ENCODE measurements around the gene FANCC.

FANCC gene

GRCh38 chr9:95155220-95155619 is 162.3 kb downstream of the FANCC start:
- H3K9me3 ChIP-seq (ENCODE audit: low read length) = no peaks in the 10 kb centered on the region
- H3K4me3 ChIP-seq (ENCODE audit: low read length) = no peak overlapping the region
- no peaks in the 10 kb centered on the region for H3K27me3 ChIP-seq (ENCODE audit: insufficient read depth, low read length)
- H2AFZ ChIP-seq (ENCODE audit: low read depth, low read length) = no peak overlapping the region
- H3K4me1 ChIP-seq (ENCODE audit: insufficient read depth, low read length) = peaks cover 4% of the 10 kb centered on the region
- no peaks in the 10 kb centered on the region for H3K36me3 ChIP-seq (ENCODE audit: insufficient read depth, low read length)

- H3K27me3 ChIP-seq (ENCODE audit: insufficient read depth, low read length) = no peaks in the 10 kb centered on the region
- no peaks in the 10 kb centered on the region for H3K36me3 ChIP-seq (ENCODE audit: insufficient read depth, low read length)
- no peaks in the 10 kb centered on the region for H3K9me3 ChIP-seq (ENCODE audit: low read length)
- no peak overlapping the region for H2AFZ ChIP-seq (ENCODE audit: low read depth, low read length)
- H3K4me3 ChIP-seq (ENCODE audit: low read length) = no peak overlapping the region
- H3K4me1 ChIP-seq (ENCODE audit: insufficient read depth, low read length) = peaks cover 17% of the 10 kb centered on the region
Observed at GRCh38 chr9:95150903-95151302, 166.6 kb downstream of the FANCC start.

GRCh38 chr9:95148208-95148520 is 169.3 kb downstream of the FANCC start:
- H3K9me3 ChIP-seq (ENCODE audit: low read length) = no peaks in the 10 kb centered on the region
- H3K36me3 ChIP-seq (ENCODE audit: insufficient read depth, low read length) = peaks cover 3% of the 10 kb centered on the region
- no peaks in the 10 kb centered on the region for H3K27me3 ChIP-seq (ENCODE audit: insufficient read depth, low read length)
- no peak overlapping the region for H2AFZ ChIP-seq (ENCODE audit: low read depth, low read length)
- H3K4me3 ChIP-seq (ENCODE audit: low read length) = no peak overlapping the region
- peaks cover 17% of the 10 kb centered on the region for H3K4me1 ChIP-seq (ENCODE audit: insufficient read depth, low read length)

GRCh38 chr9:95147452-95148207 is 169.9 kb downstream of the FANCC start:
- Histone ChIP-seq H2AFZ (ENCODE audit: low read depth, low read length) (no peak overlapping the region), H3K9me3 (ENCODE audit: low read length) (no peaks in the 10 kb centered on the region), H3K4me3 (ENCODE audit: low read length) (peak overlapping the region; percentile 5), H3K27me3 (ENCODE audit: insufficient read depth, low read length) (no peaks in the 10 kb centered on the region), H3K4me1 (ENCODE audit: insufficient read depth, low read length) (peaks cover 17% of the 10 kb centered on the region), H3K36me3 (ENCODE audit: insufficient read depth, low read length) (peaks cover 3% of the 10 kb centered on the region)

GRCh38 chr9:95143591-95144561 is 173.6 kb downstream of the FANCC start:
- Histone ChIP-seq H3K4me1 (ENCODE audit: insufficient read depth, low read length) (peaks cover 14% of the 10 kb centered on the region), H3K9me3 (ENCODE audit: low read length) (no peaks in the 10 kb centered on the region), H3K36me3 (ENCODE audit: insufficient read depth, low read length) (peaks cover 3% of the 10 kb centered on the region), H3K27me3 (ENCODE audit: insufficient read depth, low read length) (no peaks in the 10 kb centered on the region), H3K4me3 (ENCODE audit: low read length) (no peak overlapping the region), H2AFZ (ENCODE audit: low read depth, low read length) (no peak overlapping the region)

DNA sequence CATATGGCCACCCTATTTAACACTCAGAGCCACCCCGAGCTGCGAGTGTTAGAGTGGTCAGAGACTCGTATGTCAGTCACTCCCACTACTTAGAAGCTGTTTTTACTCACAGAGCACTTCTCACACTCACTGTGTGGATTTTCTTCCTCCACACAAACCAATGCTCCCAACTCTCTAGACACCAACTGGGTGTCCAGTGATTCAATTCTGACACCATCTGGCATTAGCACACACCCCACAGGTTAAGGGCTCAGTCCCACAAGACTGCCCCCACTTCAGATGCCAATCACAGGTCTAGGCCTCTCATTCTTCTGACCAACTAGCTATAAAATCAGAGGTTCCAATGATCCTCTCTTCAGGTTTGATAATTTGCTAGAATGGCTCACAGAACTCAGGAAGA is 174.8 kb downstream of the FANCC start:
- Histone ChIP-seq H2AFZ (ENCODE audit: low read depth, low read length) (no peak overlapping the region), H3K4me3 (ENCODE audit: low read length) (no peak overlapping the region), H3K36me3 (ENCODE audit: insufficient read depth, low read length) (peaks cover 6% of the 10 kb centered on the region), H3K27me3 (ENCODE audit: insufficient read depth, low read length) (no peaks in the 10 kb centered on the region), H3K4me1 (ENCODE audit: insufficient read depth, low read length) (peaks cover 4% of the 10 kb centered on the region), H3K9me3 (ENCODE audit: low read length) (no peaks in the 10 kb centered on the region)

- Histone ChIP-seq H2AFZ (ENCODE audit: low read depth, low read length) (no peak overlapping the region), H3K4me1 (ENCODE audit: insufficient read depth, low read length) (no peaks in the 10 kb centered on the region), H3K36me3 (ENCODE audit: insufficient read depth, low read length) (peaks cover 6% of the 10 kb centered on the region)
Observed at GRCh38 chr9:95142315-95142714, 175.2 kb downstream of the FANCC start.

GRCh38 chr9:95140821-95141220 is 176.7 kb downstream of the FANCC start:
- no peaks in the 10 kb centered on the region for H3K27me3 ChIP-seq (ENCODE audit: insufficient read depth, low read length)
- no peak overlapping the region for H3K4me3 ChIP-seq (ENCODE audit: low read length)
- no peaks in the 10 kb centered on the region for H3K4me1 ChIP-seq (ENCODE audit: insufficient read depth, low read length)
- H3K36me3 ChIP-seq (ENCODE audit: insufficient read depth, low read length) = peaks cover 6% of the 10 kb centered on the region
- H3K9me3 ChIP-seq (ENCODE audit: low read length) = no peaks in the 10 kb centered on the region
- H2AFZ ChIP-seq (ENCODE audit: low read depth, low read length) = no peak overlapping the region

More at GRCh38 chr9:95142315-95142714, 175.2 kb downstream of the FANCC start:
- H3K27me3 ChIP-seq (ENCODE audit: insufficient read depth, low read length) = no peaks in the 10 kb centered on the region
- H3K9me3 ChIP-seq (ENCODE audit: low read length) = no peaks in the 10 kb centered on the region
- H3K4me3 ChIP-seq (ENCODE audit: low read length) = no peak overlapping the region

- Histone ChIP-seq H3K36me3 (ENCODE audit: insufficient read depth, low read length) (peaks cover 4% of the 10 kb centered on the region), H3K27me3 (ENCODE audit: insufficient read depth, low read length) (no peaks in the 10 kb centered on the region), H3K4me3 (ENCODE audit: low read length) (no peak overlapping the region), H3K9me3 (ENCODE audit: low read length) (no peaks in the 10 kb centered on the region), H3K4me1 (ENCODE audit: insufficient read depth, low read length) (no peaks in the 10 kb centered on the region), H2AFZ (ENCODE audit: low read depth, low read length) (no peak overlapping the region)
Observed at GRCh38 chr9:95139126-95139525, 178.4 kb downstream of the FANCC start.

- Histone ChIP-seq H3K4me3 (ENCODE audit: low read length) (no peak overlapping the region), H2AFZ (ENCODE audit: low read depth, low read length) (no peak overlapping the region), H3K27me3 (ENCODE audit: insufficient read depth, low read length) (no peaks in the 10 kb centered on the region), H3K9me3 (ENCODE audit: low read length) (no peaks in the 10 kb centered on the region), H3K4me1 (ENCODE audit: insufficient read depth, low read length) (no peaks in the 10 kb centered on the region), H3K36me3 (ENCODE audit: insufficient read depth, low read length) (peaks cover 3% of the 10 kb centered on the region)
Observed at GRCh38 chr9:95138474-95138873, 179.0 kb downstream of the FANCC start.

GRCh38 chr9:95137587-95138145 is 179.8 kb downstream of the FANCC start:
- no peaks in the 10 kb centered on the region for H3K9me3 ChIP-seq (ENCODE audit: low read length)
- peaks cover 3% of the 10 kb centered on the region for H3K36me3 ChIP-seq (ENCODE audit: insufficient read depth, low read length)
- no peak overlapping the region for H3K4me3 ChIP-seq (ENCODE audit: low read length)
- H3K4me1 ChIP-seq (ENCODE audit: insufficient read depth, low read length) = no peaks in the 10 kb centered on the region
- no peak overlapping the region for H2AFZ ChIP-seq (ENCODE audit: low read depth, low read length)
- H3K27me3 ChIP-seq (ENCODE audit: insufficient read depth, low read length) = no peaks in the 10 kb centered on the region

- Histone ChIP-seq H3K27me3 (ENCODE audit: insufficient read depth, low read length) (no peaks in the 10 kb centered on the region), H3K9me3 (ENCODE audit: low read length) (no peaks in the 10 kb centered on the region), H2AFZ (ENCODE audit: low read depth, low read length) (no peak overlapping the region), H3K36me3 (ENCODE audit: insufficient read depth, low read length) (peaks cover 3% of the 10 kb centered on the region), H3K4me3 (ENCODE audit: low read length) (no peak overlapping the region), H3K4me1 (ENCODE audit: insufficient read depth, low read length) (peaks cover 17% of the 10 kb centered on the region)
Observed at GRCh38 chr9:95135756-95136155, 181.8 kb downstream of the FANCC start.

DNA sequence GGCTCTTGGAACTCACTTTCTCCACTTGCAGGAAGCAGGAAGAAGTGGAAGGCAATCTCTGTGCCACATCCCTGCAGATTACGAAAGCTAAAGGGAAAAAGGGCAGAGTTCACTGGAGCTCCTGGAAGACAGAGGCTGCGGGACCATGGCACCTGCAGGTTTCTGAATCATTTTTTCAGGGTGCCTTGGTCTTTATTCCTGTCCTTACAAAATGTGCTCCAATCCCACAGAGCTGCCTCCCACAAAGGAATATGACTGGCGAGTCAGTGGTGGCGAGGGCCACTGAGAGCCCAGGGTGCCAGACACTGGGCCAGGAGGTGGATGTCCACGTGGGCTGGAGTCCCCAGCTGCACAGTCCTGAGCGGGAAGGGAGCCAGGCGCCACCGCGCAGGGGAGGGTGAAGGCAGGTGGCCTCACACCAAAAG is 183.0 kb downstream of the FANCC start:
- no peaks in the 10 kb centered on the region for H3K9me3 ChIP-seq (ENCODE audit: low read length)
- peaks cover 30% of the 10 kb centered on the region for H3K4me1 ChIP-seq (ENCODE audit: insufficient read depth, low read length)
- no peak overlapping the region for H2AFZ ChIP-seq (ENCODE audit: low read depth, low read length)
- H3K27me3 ChIP-seq (ENCODE audit: insufficient read depth, low read length) = no peaks in the 10 kb centered on the region
- H3K4me3 ChIP-seq (ENCODE audit: low read length) = no peak overlapping the region
- H3K36me3 ChIP-seq (ENCODE audit: insufficient read depth, low read length) = peaks cover 3% of the 10 kb centered on the region
